Mucosa of stomach (tissue), 1 donor: ENCODE results near the gene SCUBE1.

Source experiments
- H3K27me3 ChIP-seq: one replicate; pipeline ENCODE4 v1.7.0; 2013; ENCODE audit warnings: mild to moderate bottlenecking, low read length; ENCODE audit not compliant: control insufficient read depth, insufficient read depth
- H3K36me3 ChIP-seq: one replicate; pipeline ENCODE4 v1.7.0; 2013; ENCODE audit warnings: low read length; ENCODE audit not compliant: control insufficient read depth, insufficient read depth
- H3K4me1 ChIP-seq: one replicate; pipeline ENCODE4 v1.7.0; 2013; ENCODE audit warnings: mild to moderate bottlenecking, low read length; ENCODE audit not compliant: control insufficient read depth, insufficient read depth
- H3K4me3 ChIP-seq: one replicate; pipeline ENCODE4 v1.7.0; 2013; ENCODE audit warnings: low read length
- H3K9ac ChIP-seq: one replicate; pipeline ENCODE4 v1.7.0; 2013; ENCODE audit warnings: mild to moderate bottlenecking, low read length, moderate library complexity
- H3K9me3 ChIP-seq: one replicate; pipeline ENCODE4 v1.7.0; 2013; ENCODE audit warnings: mild to moderate bottlenecking, low read length, moderate library complexity; ENCODE audit not compliant: control insufficient read depth
- donor health status: Pancreatic carcinoma.

The SCUBE1 gene

GRCh38 chr22:43242627-43243026 is 100.5 kb downstream of the SCUBE1 start:
- Histone ChIP-seq H3K4me1 (no peaks in the 10 kb centered on the region), H3K4me3 (no peak overlapping the region), H3K9me3 (no peaks in the 10 kb centered on the region), H3K36me3 (no peaks in the 10 kb centered on the region), H3K27me3 (no peaks in the 10 kb centered on the region), H3K9ac (no peak overlapping the region)

DNA sequence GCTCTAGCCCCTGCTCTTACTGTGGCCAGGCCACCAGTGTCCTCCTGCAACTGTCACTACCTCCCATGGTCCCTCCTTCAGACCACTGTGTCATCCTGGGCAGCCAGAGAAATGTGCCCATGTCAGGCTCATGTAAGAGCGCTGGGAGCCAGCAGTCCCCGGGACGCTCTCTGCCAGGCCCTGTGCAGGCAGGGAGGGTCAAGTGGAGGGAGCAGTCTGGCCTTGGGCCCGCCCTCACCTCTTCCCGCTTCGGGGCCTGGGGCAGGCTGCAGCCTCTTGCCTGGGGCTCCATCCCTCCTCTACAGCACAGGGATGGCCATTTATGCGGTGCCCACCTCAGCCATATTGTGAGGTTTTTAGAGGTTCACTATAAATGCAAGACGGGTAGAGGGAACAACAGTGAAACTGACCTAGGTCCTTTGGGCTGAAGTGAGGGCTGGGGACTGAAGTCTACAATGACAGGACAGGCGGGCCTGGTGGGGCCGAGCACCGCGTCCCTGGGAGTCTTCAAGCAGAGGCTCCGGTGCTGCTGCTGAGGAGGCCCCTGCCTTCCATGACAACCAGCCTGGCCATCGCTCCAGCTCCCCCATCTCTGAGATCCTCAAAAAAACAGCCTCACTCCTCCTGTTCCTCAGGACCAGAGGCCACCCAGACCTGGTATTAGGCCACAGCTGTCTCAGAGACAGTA is 101.3 kb downstream of the SCUBE1 start:
- Histone ChIP-seq H3K27me3 (no peaks in the 10 kb centered on the region), H3K36me3 (no peaks in the 10 kb centered on the region), H3K4me3 (no peak overlapping the region), H3K4me1 (no peaks in the 10 kb centered on the region), H3K9ac (no peak overlapping the region), H3K9me3 (no peaks in the 10 kb centered on the region)

- Histone ChIP-seq H3K4me3 (no peak overlapping the region), H3K4me1 (no peaks in the 10 kb centered on the region), H3K9me3 (no peaks in the 10 kb centered on the region), H3K9ac (no peak overlapping the region), H3K36me3 (no peaks in the 10 kb centered on the region), H3K27me3 (no peaks in the 10 kb centered on the region)
Observed at GRCh38 chr22:43241138-43241597, 102.0 kb downstream of the SCUBE1 start.

- Histone ChIP-seq H3K27me3 (no peaks in the 10 kb centered on the region), H3K4me1 (no peaks in the 10 kb centered on the region), H3K4me3 (no peak overlapping the region), H3K36me3 (no peaks in the 10 kb centered on the region), H3K9ac (no peak overlapping the region), H3K9me3 (no peaks in the 10 kb centered on the region)
Observed at GRCh38 chr22:43240614-43241013, 102.6 kb downstream of the SCUBE1 start.

DNA sequence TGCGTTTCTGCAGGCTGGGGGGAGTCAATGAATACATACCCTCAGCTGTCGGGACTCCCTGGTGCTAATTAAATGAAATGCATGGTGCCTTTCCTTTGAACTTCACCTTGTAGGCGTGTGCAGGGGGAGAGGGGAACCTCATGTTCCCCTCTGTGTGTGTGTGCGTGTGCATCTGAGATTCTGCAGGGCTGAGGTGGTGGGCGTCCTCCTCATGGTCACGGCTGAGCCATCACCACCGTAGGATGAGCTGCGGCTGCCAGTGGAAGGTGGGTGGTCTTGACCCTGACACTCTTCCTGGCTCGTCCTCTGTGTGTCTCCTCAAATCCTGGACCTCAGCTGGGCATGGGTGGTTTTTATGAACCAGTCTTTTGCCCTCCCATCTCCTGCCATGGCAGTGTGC is 103.2 kb downstream of the SCUBE1 start:
- Histone ChIP-seq H3K9ac (no peak overlapping the region), H3K9me3 (no peaks in the 10 kb centered on the region), H3K4me1 (no peaks in the 10 kb centered on the region), H3K4me3 (no peak overlapping the region), H3K27me3 (peaks cover 3% of the 10 kb centered on the region), H3K36me3 (no peaks in the 10 kb centered on the region)

GRCh38 chr22:43239193-43239780 is 103.9 kb downstream of the SCUBE1 start:
- Histone ChIP-seq H3K27me3 (peaks cover 3% of the 10 kb centered on the region), H3K4me3 (no peak overlapping the region), H3K9ac (no peak overlapping the region), H3K36me3 (no peaks in the 10 kb centered on the region), H3K9me3 (no peaks in the 10 kb centered on the region), H3K4me1 (no peaks in the 10 kb centered on the region)

DNA sequence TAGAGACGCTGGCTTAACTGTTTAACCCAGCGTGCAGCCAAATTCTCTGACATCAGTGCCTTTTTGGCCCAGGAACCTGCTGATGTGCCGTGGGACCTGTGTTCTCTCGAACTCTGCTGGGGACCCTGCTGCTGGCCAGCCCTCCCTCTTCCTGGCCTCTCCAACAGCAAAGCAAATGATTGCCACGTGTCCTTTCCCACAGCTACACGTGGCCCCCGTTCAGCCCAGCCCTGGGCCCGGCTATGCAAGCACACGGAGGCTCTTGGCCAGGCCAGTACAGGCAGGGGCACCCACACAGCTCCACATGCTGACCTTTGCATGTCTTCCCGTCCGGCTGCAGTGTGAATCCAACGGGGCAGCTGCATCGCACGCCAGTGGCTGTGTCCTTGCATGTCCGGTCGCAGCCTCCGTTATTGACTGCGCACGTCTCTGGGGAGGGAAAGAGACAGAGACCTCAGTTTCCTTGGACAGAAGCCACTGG is 104.6 kb downstream of the SCUBE1 start:
- Histone ChIP-seq H3K9me3 (no peaks in the 10 kb centered on the region), H3K27me3 (peaks cover 3% of the 10 kb centered on the region), H3K9ac (no peak overlapping the region), H3K36me3 (no peaks in the 10 kb centered on the region), H3K4me3 (no peak overlapping the region), H3K4me1 (no peaks in the 10 kb centered on the region)

DNA sequence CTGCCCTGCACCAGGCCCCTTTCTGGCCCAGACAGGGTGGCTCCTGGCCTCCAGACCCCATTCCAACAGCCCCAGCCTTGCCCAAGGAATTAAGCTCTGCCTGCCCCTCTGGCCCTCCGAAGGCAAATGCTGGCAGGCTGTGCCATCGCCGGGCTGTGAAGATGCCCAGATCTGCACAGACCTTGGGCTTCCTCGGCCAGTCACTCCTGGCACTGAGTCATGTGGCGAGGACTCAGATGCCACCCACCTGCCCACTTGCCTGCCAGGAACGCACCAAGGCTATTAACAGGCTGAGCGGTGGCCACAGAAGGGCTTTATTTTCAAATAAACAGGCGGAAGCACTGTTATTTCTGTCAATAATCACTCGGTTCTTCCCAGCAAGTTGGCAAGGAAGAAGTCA is 105.9 kb downstream of the SCUBE1 start:
- no peaks in the 10 kb centered on the region for H3K9me3 ChIP-seq
- H3K27me3 ChIP-seq: peaks cover 8% of the 10 kb centered on the region
- no peaks in the 10 kb centered on the region for H3K36me3 ChIP-seq
- H3K4me3 ChIP-seq: no peak overlapping the region
- H3K4me1 ChIP-seq: no peaks in the 10 kb centered on the region
- H3K9ac ChIP-seq: no peak overlapping the region

- Histone ChIP-seq H3K27me3 (peaks cover 12% of the 10 kb centered on the region), H3K9ac (no peak overlapping the region), H3K9me3 (no peaks in the 10 kb centered on the region), H3K4me1 (peaks cover under 1% of the 10 kb centered on the region), H3K36me3 (no peaks in the 10 kb centered on the region), H3K4me3 (no peak overlapping the region)
Observed at GRCh38 chr22:43236411-43237166, 106.6 kb downstream of the SCUBE1 start.

DNA sequence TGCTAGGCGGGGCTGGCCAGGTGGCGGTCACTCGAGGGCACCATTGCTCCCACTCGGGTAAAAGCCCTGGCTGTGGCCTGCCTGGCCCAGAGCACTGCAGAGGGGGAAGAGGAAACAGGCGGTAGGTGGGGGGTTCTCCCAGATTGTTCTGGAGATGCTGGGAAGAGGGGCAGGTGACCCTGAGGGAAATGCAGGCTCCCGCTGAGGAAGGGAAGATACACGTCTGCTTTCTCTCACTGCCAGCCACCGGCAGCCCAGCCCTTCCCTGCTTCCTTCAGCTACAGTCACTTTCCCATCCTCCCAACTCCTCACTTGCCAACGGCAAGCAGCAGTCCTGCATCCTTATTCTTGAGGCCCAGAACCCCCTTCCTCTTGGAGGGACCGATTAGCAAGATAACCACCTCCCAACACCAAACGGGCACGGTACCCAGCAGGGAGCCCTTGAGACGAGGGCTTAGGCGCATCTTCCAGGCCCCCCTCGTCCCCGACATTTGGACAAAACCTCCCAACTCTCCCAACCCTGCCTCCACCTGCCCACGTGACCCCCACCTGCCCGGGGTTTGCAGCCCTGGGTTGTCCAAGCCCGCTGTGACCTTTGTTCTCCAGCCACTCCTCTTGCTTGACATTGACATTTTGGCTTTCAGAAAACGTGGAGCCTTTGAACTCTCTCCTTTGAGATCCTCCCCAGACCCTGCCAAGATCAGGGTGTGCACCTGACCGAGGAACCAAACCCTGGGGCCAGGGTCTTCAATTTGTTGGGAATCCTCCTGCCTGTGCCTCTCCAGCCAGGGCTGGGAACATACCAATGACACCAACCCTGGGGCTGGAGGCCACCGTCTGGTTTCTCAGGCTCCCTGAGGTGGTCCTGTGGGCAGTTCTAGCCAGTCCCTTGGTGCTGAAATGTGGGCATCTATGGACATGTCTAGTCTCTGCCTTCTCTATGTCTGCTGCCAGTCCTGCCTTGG is 107.4 kb downstream of the SCUBE1 start:
- H3K4me1 ChIP-seq: peaks cover 4% of the 10 kb centered on the region
- no peak overlapping the region for H3K9ac ChIP-seq
- H3K9me3 ChIP-seq: no peaks in the 10 kb centered on the region
- no peak overlapping the region for H3K4me3 ChIP-seq
- no peaks in the 10 kb centered on the region for H3K36me3 ChIP-seq
- peaks cover 14% of the 10 kb centered on the region for H3K27me3 ChIP-seq

- H3K27me3 ChIP-seq: peaks cover 14% of the 10 kb centered on the region
- H3K4me1 ChIP-seq: peaks cover 4% of the 10 kb centered on the region
- H3K9me3 ChIP-seq: no peaks in the 10 kb centered on the region
- H3K36me3 ChIP-seq: no peaks in the 10 kb centered on the region
- H3K9ac ChIP-seq: no peak overlapping the region
- H3K4me3 ChIP-seq: no peak overlapping the region
Observed at GRCh38 chr22:43234264-43234988, 108.7 kb downstream of the SCUBE1 start.
